Naive B cell (primary cell): ENCODE results near the gene PLEKHG5. TPM values are rescaled to one million over a fixed set of nuclear protein-coding genes. Genes with fewer than 3 reads are reported as not detected.

Experiments used
- ATAC-seq, 2 donors: fragments of 150-1000 bp; cut with Tn5 transposase; 2 replicates each; pipeline ENCODE4 v1.10.0; 2021; ENCODE audit warnings: low read depth in 2 of 2, mild to moderate bottlenecking in 2 of 2, moderate library complexity in 2 of 2
- DNase-seq: peaks from one replicate; pipeline ENCODE4 v3.0.0; 2022
- H3K27ac Mint-ChIP-seq, 6 donors: one replicate each; pipeline ENCODE4 v1.8.0; 2020 to 2022; ENCODE audit warnings: mild to moderate bottlenecking in 6 of 6, mixed read lengths in 6 of 6, moderate library complexity in 5 of 6, inconsistent platforms in 2 of 6
- H3K27me3 Mint-ChIP-seq, 3 donors: one replicate each; pipeline ENCODE4 v1.8.0; 2021 to 2022; ENCODE audit warnings: mixed read lengths in 3 of 3, mild to moderate bottlenecking in 1 of 3
- H3K36me3 Mint-ChIP-seq, 2 donors: one replicate each; pipeline ENCODE4 v1.8.0; 2020 to 2022; ENCODE audit warnings: mixed read lengths in 2 of 2, inconsistent platforms in 1 of 2, mild to moderate bottlenecking in 1 of 2
- H3K4me1 Mint-ChIP-seq, 3 donors: one replicate each; pipeline ENCODE4 v1.8.0; 2020 to 2022; ENCODE audit warnings: mixed read lengths in 3 of 3, inconsistent platforms in 1 of 3, mild to moderate bottlenecking in 1 of 3, moderate library complexity in 1 of 3
- H3K4me3 Mint-ChIP-seq, 8 donors: one replicate each; pipeline ENCODE4 v1.8.0; 2020 to 2022; ENCODE audit warnings: mild to moderate bottlenecking in 8 of 8, mixed read lengths in 8 of 8, moderate library complexity in 8 of 8, inconsistent platforms in 2 of 8
- H3K9me3 Mint-ChIP-seq, 7 donors: one replicate each; pipeline ENCODE4 v1.8.0; 2020 to 2022; ENCODE audit warnings: mixed read lengths in 7 of 7, mild to moderate bottlenecking in 5 of 7, inconsistent platforms in 2 of 7, moderate library complexity in 1 of 7
- polyA plus RNA-seq, 6 donors: library from polyadenylated mRNA; unstranded; fragments of 300-500 nt; fragmentation: Illumina TruSeq; gene quantifications; one replicate each; pipeline ENCODE4 v1.2.3, GENCODE V29; 2021; ENCODE audit warnings: low read depth in 6 of 6

PLEKHG5 gene
- polyA plus RNA-seq, 6 donors from 2014 or later: not detected

DNA sequence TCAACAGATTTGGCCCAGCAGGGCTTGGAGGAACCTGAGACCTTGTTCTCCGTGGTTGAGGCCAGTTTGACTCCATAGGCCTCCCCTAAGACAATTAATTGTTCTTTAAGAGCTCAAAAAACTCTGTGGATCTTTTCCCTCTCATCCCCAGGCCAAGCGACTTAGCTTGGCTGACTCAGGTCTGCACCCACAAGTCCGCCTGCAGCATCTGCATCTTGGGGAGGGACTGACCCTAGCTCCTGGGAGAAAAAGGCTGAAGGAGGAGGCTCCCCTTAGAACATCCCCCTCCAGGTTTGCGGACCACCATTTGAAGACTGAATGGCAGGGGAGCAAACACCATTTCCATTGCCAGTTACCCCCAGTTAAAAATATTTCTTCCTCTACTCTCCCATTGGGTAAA lies 70.2 kb downstream of the PLEKHG5 start:
- peaks cover 0 to 4% (median 0%) of the 10 kb centered on the region in 7 donors for H3K9me3 Mint-ChIP-seq
- H3K27ac Mint-ChIP-seq: no peak overlapping the region
- H3K4me1 Mint-ChIP-seq: peaks cover 10 to 31% (median 17%) of the 10 kb centered on the region in 3 donors
- H3K27me3 Mint-ChIP-seq: peaks cover 36 to 77% (median 69%) of the 10 kb centered on the region in 3 donors
- ATAC-seq (no peak), DNase-seq (no peak)
- no peak overlapping the region for H3K4me3 Mint-ChIP-seq
- H3K36me3 Mint-ChIP-seq: no peaks in the 10 kb centered on the region

DNA sequence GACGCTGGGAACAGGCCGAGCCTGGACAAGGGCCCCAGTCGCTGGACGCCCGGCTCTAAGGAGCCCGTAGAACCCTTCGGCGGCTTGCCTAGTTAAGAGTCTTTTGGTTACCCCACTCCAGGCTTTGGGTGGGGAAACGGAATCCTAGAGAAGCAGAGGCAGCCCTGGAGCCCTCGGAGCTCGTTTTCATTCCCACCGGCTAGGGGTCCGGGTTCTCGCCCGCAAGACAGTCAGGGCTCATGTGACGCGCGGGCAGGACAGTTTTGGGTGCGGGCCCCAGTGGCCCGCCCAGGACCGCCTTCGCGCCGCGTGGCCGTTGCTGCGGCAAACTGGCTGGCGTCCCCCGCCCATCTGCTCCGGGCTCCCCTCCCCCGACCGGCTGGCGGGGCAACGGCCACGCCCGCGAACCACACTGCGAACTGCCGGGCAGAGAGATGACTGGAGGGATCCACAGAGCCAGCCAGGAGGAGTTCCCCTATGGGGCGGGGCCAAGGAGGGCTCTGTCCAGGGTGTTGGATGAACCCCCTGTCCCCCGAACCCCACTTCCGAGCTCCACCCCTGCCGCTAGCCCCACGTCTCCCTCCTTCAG lies 70.9 kb downstream of the PLEKHG5 start:
- H3K9me3 Mint-ChIP-seq: peaks cover 0 to 4% (median 0%) of the 10 kb centered on the region in 7 donors
- H3K4me1 Mint-ChIP-seq: peaks cover 10 to 31% (median 17%) of the 10 kb centered on the region in 3 donors
- no peak for ATAC-seq
- no peaks in the 10 kb centered on the region for H3K36me3 Mint-ChIP-seq
- H3K4me3 Mint-ChIP-seq: peak overlapping the region in 3 of 8 donors; percentile 41 to 58 (median 56)
- no peak overlapping the region for H3K27ac Mint-ChIP-seq
- DNase-seq: no peak
- peaks cover 41 to 77% (median 71%) of the 10 kb centered on the region in 3 donors for H3K27me3 Mint-ChIP-seq

DNA sequence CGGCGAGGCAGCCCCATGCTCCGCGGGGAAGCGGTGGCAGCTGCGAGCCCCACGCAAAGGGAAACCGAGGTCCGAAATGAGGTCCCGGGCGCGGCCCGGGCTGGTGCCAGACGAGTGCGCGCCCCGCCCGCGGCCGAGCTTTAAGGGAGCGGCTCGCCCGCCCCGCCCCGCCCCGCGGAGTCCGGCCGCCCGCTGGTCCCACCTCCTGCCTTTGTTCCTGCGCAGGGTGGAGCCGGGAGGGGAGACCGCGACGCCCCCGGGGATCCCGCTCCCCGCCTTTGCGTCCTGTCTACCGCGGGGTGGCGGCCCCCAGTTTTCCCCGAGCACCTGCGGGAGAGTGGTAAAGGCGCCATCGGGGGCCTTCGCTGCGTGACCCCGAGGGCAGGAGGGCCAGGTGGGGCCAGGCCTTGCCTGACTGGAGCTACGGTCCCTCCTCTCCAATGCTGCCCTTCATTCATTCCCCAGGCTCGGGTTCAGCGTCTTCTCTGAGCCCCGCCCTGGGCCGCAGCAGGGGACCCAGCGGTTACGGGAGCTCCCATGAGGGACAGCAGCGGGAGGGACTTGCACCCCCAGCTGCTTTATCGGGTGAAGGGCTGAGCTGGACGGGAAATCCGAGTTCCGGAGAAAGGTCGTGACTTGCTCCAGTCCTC lies 71.5 kb downstream of the PLEKHG5 start, which contains the start of gene HES2:
Gene HES2, minus strand, starts transcription at position 116 of the 650 bp plus-strand sequence. Its CDS starts 99 bp downstream, at position 17.
- Mint-ChIP-seq H3K4me1 (peaks cover 10 to 31% (median 17%) of the 10 kb centered on the region in 3 donors), H3K27me3 (peaks cover 47 to 77% (median 73%) of the 10 kb centered on the region in 3 donors), H3K4me3 (peak within 1 kb of the TSS in 5 of 8 donors; percentile 12 to 58 (median 44)), H3K9me3 (peaks cover 0 to 4% (median 0%) of the 10 kb centered on the region in 7 donors), H3K36me3 (no peaks in the 10 kb centered on the region), H3K27ac (no peak within 1 kb of the TSS)
- DNase-seq: no peak
- no peak for ATAC-seq

DNA sequence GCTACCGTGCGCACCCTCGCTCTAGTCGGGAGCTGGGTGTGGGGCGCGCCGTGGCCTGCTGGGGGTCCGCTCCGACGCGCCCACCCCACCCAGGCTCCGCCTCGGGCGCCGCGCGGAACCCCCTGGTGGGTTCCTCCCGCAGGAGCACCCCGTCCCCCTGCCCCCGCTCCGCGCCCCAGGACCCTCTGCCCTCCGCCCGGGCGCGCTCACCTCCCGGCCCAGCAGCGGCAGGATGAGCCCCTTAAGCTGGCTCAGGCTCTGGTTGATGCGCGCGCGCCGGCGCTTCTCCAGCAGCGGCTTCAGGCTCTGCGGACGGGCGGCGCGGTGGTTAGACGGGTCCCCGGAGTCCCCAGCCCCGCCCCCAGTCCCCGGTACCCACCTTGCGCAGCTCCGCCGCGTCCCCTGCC lies 72.1 kb downstream of the PLEKHG5 start:
- Mint-ChIP-seq H3K27me3 (peaks cover 52 to 79% (median 75%) of the 10 kb centered on the region in 3 donors), H3K4me3 (peak overlapping the region in 1 of 8 donors; percentile 58), H3K9me3 (peaks cover 0 to 4% (median 0%) of the 10 kb centered on the region in 7 donors), H3K4me1 (peaks cover 12 to 32% (median 19%) of the 10 kb centered on the region in 3 donors), H3K36me3 (no peaks in the 10 kb centered on the region), H3K27ac (no peak overlapping the region)
- DNase-seq: no peak
- no peak for ATAC-seq

DNA sequence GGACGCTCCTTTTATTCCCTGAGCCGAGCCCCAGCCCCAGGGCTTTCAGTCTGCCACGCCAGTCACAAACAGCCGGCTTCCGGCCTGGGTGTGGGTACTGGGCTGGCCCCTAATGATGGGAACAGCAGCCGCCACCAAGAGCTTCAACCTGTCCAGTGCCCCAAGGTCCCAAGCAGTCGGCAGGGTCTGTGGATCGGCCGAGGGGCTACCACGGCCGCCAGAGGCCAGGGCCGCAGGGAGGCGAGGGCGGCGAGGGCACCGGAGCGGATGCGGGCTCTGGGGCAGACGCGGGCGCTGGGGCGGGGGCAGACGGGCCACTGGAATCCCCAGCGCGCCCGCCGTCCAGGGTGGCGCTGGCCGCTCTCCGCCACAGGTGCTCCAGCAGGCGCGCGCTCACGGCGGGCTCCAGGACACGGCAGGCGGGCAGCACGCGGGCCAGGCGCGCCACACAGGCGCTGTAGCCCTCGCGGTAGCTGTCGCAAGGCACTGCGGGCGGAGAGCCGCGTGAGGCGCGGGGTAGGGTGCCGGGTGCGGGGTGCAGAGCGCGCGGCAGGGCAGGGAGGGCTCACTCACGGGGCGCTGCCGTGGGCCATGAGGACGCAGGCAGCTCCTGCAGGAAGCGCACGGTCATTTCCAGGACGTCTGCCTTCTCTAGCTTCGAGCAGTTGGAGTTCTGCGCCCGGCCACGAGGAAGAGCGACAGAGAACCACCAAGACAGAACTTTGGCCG lies 72.6 kb downstream of the PLEKHG5 start:
- Mint-ChIP-seq H3K4me3 (peak overlapping the region in 2 of 8 donors; percentile 51 to 58), H3K36me3 (no peaks in the 10 kb centered on the region), H3K4me1 (peaks cover 7 to 29% (median 16%) of the 10 kb centered on the region in 3 donors), H3K27me3 (peaks cover 54 to 79% (median 73%) of the 10 kb centered on the region in 3 donors), H3K27ac (no peak overlapping the region), H3K9me3 (peaks cover 0 to 4% (median 0%) of the 10 kb centered on the region in 7 donors)
- ATAC-seq (no peak), DNase-seq (no peak)

DNA sequence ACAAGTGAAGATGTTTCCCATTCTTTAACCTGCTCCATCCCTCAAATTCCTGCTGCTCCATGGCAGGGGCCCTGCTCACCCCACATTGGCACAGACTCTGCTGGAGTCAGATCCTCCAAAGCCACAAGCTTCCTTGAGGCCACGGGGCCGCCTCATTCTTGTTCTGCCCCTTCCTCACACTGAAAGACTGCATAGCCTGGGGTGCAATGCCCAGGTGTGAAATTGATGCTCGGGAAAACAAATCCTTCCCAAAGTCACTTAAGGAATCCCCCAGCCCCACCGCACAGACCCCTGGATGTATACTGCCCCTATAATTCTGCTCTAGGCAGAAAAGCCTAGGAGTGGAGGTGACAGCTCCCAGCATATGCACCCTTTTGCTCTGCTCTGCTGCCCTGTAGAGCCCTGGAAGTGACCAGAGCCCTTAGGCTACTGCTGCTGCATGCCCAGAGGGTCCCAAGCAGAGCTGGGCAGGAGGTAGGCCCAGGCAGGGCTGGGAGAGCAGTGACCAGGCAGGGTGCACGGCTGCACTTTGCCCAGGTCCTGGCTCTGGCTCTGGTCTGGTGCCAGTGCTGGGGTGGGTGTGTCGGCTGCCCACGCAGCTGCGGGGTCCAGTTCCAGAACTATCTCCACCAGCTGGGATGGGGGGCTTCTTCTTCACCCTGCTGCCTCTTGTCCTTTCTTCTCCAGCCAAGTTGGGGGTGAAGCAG lies 73.4 kb downstream of the PLEKHG5 start:
- ATAC-seq (no peak), DNase-seq (no peak)
- peaks cover 0 to 4% (median 0%) of the 10 kb centered on the region in 7 donors for H3K9me3 Mint-ChIP-seq
- H3K27me3 Mint-ChIP-seq: peaks cover 51 to 79% (median 72%) of the 10 kb centered on the region in 3 donors
- peaks cover 7 to 22% (median 13%) of the 10 kb centered on the region in 3 donors for H3K4me1 Mint-ChIP-seq
- H3K27ac Mint-ChIP-seq: no peak overlapping the region
- H3K4me3 Mint-ChIP-seq: no peak overlapping the region
- H3K36me3 Mint-ChIP-seq: no peaks in the 10 kb centered on the region

Other genes starting within 250 kb of the PLEKHG5 start
- not detected for gene HES3, start 247.5 kb downstream of the PLEKHG5 start, polyA plus RNA-seq
- gene GPR153, start 230.6 kb downstream of the PLEKHG5 start, polyA plus RNA-seq: not detected
- gene ACOT7, start 97.9 kb downstream of the PLEKHG5 start, polyA plus RNA-seq: 1 to 10 TPM; 1.8 to 3.7 (median 2.9) TPM
- gene HES2, start 71.7 kb downstream of the PLEKHG5 start, polyA plus RNA-seq: not detected
- gene ESPN, start 66.9 kb downstream of the PLEKHG5 start, polyA plus RNA-seq: not detected
- under 1 TPM in 2 of 6 donors, not detected in 4; 0.28 to 0.68 TPM for gene TNFRSF25, start 25.5 kb downstream of the PLEKHG5 start, polyA plus RNA-seq
- 10 to 100 TPM in 5 of 6 donors, 1 to 10 TPM in 1; 4.1 to 22.3 (median 18.4) TPM for gene NOL9, start 62.8 kb upstream of the PLEKHG5 start, polyA plus RNA-seq
- gene TAS1R1, start 63.6 kb upstream of the PLEKHG5 start, polyA plus RNA-seq: under 1 TPM in 2 of 6 donors, not detected in 4; 0.16 to 0.22 TPM
- gene ZBTB48, start 88.3 kb upstream of the PLEKHG5 start, polyA plus RNA-seq: 10 to 100 TPM; 13.3 to 30.2 (median 24.4) TPM
- 10 to 100 TPM in 4 of 6 donors, 1 to 10 TPM in 2; 9.7 to 17.9 (median 10.5) TPM for gene KLHL21, start 111.2 kb upstream of the PLEKHG5 start, polyA plus RNA-seq
- gene PHF13, start 122.1 kb upstream of the PLEKHG5 start, polyA plus RNA-seq: 1 to 10 TPM; 2.7 to 6.0 (median 4.2) TPM
- gene THAP3, start 133.2 kb upstream of the PLEKHG5 start, polyA plus RNA-seq: 10 to 100 TPM; 10.4 to 26.9 (median 21.7) TPM
- gene DNAJC11, start 210.1 kb upstream of the PLEKHG5 start, polyA plus RNA-seq: 10 to 100 TPM; 17.4 to 24.6 (median 20.5) TPM